Neural cell (in vitro differentiated cells): ENCODE data around the gene ACOT7. TPM values are rescaled to one million over a fixed set of nuclear protein-coding genes. Genes with fewer than 3 reads are reported as not detected.

Experiments used
- H2AFZ ChIP-seq: fragments of 200-600, 300-800 bp; sonication (generic), shearing (Covaris generic); 2 replicates; pipeline ENCODE4 v1.6.0; 2014; ENCODE audit warnings: low read depth, mild to moderate bottlenecking, antibody characterized with exemption, low read length, moderate library complexity
- H3F3A ChIP-seq: fragments of 200-600 bp; shearing (Covaris generic); 2 replicates; pipeline ENCODE4 v1.6.1; 2016; ENCODE audit warnings: mild to moderate bottlenecking, moderate library complexity, mixed read lengths, antibody characterized with exemption, low read length; ENCODE audit not compliant: insufficient read depth, poor library complexity, severe bottlenecking
- H3K27ac ChIP-seq: fragments of 200-600, 300-800 bp; sonication (generic), shearing (Covaris generic); 2 replicates; pipeline ENCODE4 v1.5.1; 2014; ENCODE audit warnings: mild to moderate bottlenecking, low read length, moderate library complexity
- H3K27me3 ChIP-seq: fragments of 300-800, 200-600 bp; sonication (generic), shearing (Covaris generic); 2 replicates; pipeline ENCODE4 v1.6.0; 2014; ENCODE audit warnings: mild to moderate bottlenecking, low read depth, low read length, moderate library complexity; ENCODE audit not compliant: insufficient read depth
- H3K36me3 ChIP-seq: fragments of 300-800, 200-600 bp; sonication (generic), shearing (Covaris generic); 2 replicates; pipeline ENCODE4 v1.5.1; 2014; ENCODE audit warnings: mild to moderate bottlenecking, antibody characterized with exemption, low read length, moderate library complexity; ENCODE audit not compliant: insufficient read depth
- H3K4me2 ChIP-seq: fragments of 300-800, 200-600 bp; sonication (generic), shearing (Covaris generic); 2 replicates; pipeline ENCODE4 v1.6.0; 2014; ENCODE audit warnings: mild to moderate bottlenecking, low read length
- H3K4me3 ChIP-seq: fragments of 300-800, 200-600 bp; sonication (generic), shearing (Covaris generic); 2 replicates; pipeline ENCODE4 v1.5.1; 2014; ENCODE audit warnings: mild to moderate bottlenecking, low read length, moderate library complexity
- H3K79me2 ChIP-seq: fragments of 200-600 bp; shearing (Covaris generic); replicated peaks from 2 replicates; pipeline ENCODE4 v1.6.0; 2014; ENCODE audit warnings: mild to moderate bottlenecking, low read length, moderate library complexity; ENCODE audit not compliant: insufficient read depth
- H3K9ac ChIP-seq: fragments of 300-800, 200-600 bp; sonication (generic), shearing (Covaris generic); 2 replicates; pipeline ENCODE4 v1.6.1; 2016; ENCODE audit warnings: mild to moderate bottlenecking, low read length, mixed read lengths
- H3K9me2 ChIP-seq: fragments of 200-600 bp; shearing (Covaris generic); 2 replicates; pipeline ENCODE4 v1.6.1; 2016; ENCODE audit warnings: mild to moderate bottlenecking, low read length, mixed read lengths; ENCODE audit not compliant: insufficient read depth
- H3K9me3 ChIP-seq: fragments of 200-600, 300-800 bp; sonication (generic), shearing (Covaris generic); 2 replicates; pipeline ENCODE4 v1.6.1; 2016; ENCODE audit warnings: mild to moderate bottlenecking, mixed run types, low read length, moderate library complexity, mixed read lengths
- H4K20me1 ChIP-seq: fragments of 200-600 bp; shearing (Covaris generic); 2 replicates; pipeline ENCODE4 v1.6.1; 2016; ENCODE audit warnings: mild to moderate bottlenecking, mixed run types; ENCODE audit not compliant: insufficient read depth
- CTCF ChIP-seq: fragments of 450-650 bp; IDR thresholded peaks from 2 replicates; pipeline ENCODE4 v1.5.1; 2014; ENCODE audit warnings: antibody characterized with exemption, mild to moderate bottlenecking, moderate library complexity; ENCODE audit not compliant: poor library complexity, severe bottlenecking
- EP300 ChIP-seq: fragments of 450-650 bp; conservative IDR thresholded peaks from 2 replicates; pipeline ENCODE4 v1.6.1; 2014; ENCODE audit warnings: antibody characterized with exemption, mild to moderate bottlenecking, moderate library complexity; ENCODE audit not compliant: poor library complexity, severe bottlenecking
- EZH2 ChIP-seq: fragments of 200-600, 300-800 bp; shearing (Covaris generic), sonication (generic); IDR thresholded peaks from 2 replicates; pipeline ENCODE4 v1.6.1; 2014; ENCODE audit warnings: antibody characterized with exemption, low read length, borderline replicate concordance, mild to moderate bottlenecking; ENCODE audit not compliant: insufficient read depth, poor library complexity, severe bottlenecking
- MXI1 ChIP-seq: fragments of 450-650 bp; conservative IDR thresholded peaks from 2 replicates; pipeline ENCODE4 v1.6.1; 2014; ENCODE audit warnings: antibody characterized with exemption, mild to moderate bottlenecking; ENCODE audit not compliant: poor library complexity, severe bottlenecking
- POLR2AphosphoS5 ChIP-seq: IDR thresholded peaks from 2 replicates; pipeline ENCODE4 v1.6.1; 2012
- RAD21 ChIP-seq: fragments of 450-650 bp; conservative IDR thresholded peaks from 2 replicates; pipeline ENCODE4 v1.6.1; 2014; ENCODE audit warnings: antibody characterized with exemption, mild to moderate bottlenecking, moderate library complexity
- REST ChIP-seq: IDR thresholded peaks from 2 replicates; pipeline ENCODE4 v1.6.1; 2012; ENCODE audit warnings: borderline replicate concordance
- SMC3 ChIP-seq: fragments of 450-650 bp; conservative IDR thresholded peaks from 2 replicates; pipeline ENCODE4 v1.6.1; 2014; ENCODE audit warnings: antibody characterized with exemption, mild to moderate bottlenecking, moderate library complexity; ENCODE audit not compliant: poor library complexity
- TAF1 ChIP-seq: IDR thresholded peaks from 2 replicates; pipeline ENCODE4 v1.6.1; 2012; ENCODE audit warnings: low read depth
- polyA plus RNA-seq: library from polyadenylated mRNA; depleted of rRNA; stranded (reverse); fragments of >200 nt; gene quantifications from 2 replicates; pipeline ENCODE4 v1.2.3, GENCODE V29; 2014

The ACOT7 gene
- polyA plus RNA-seq, 1 donor from 2014 or later: 101 TPM

- no peak overlapping the region for H2AFZ ChIP-seq
- H3K4me3 ChIP-seq: no peak overlapping the region
- no peak overlapping the region for H3K27ac ChIP-seq
- H3K9me3 ChIP-seq: no peaks in the 10 kb centered on the region
- TF ChIP-seq POLR2AphosphoS5 (no peak), CTCF (no peak), MXI1 (no peak), EZH2 (no peak), EP300 (no peak), TAF1 (no peak), REST (no peak), RAD21 (no peak)
- H4K20me1 ChIP-seq: peaks cover 6% of the 10 kb centered on the region
- H3K36me3 ChIP-seq: no peaks in the 10 kb centered on the region
- H3K27me3 ChIP-seq: no peaks in the 10 kb centered on the region
- no peak overlapping the region for H3K4me2 ChIP-seq
- no peaks in the 10 kb centered on the region for H3F3A ChIP-seq
- H3K9me2 ChIP-seq: no peaks in the 10 kb centered on the region
- H3K9ac ChIP-seq: no peak overlapping the region
- peaks cover 18% of the 10 kb centered on the region for H3K79me2 ChIP-seq
These were observed 36.2 kb downstream of the ACOT7 start for GRCh38 chr1:6357243-6357936.

- Histone ChIP-seq H3K9me3 (no peaks in the 10 kb centered on the region), H3F3A (no peaks in the 10 kb centered on the region), H4K20me1 (peaks cover 4% of the 10 kb centered on the region), H2AFZ (no peak overlapping the region), H3K79me2 (peaks cover 11% of the 10 kb centered on the region), H3K9ac (no peak overlapping the region), H3K27ac (no peak overlapping the region), H3K4me2 (no peak overlapping the region), H3K36me3 (no peaks in the 10 kb centered on the region), H3K9me2 (no peaks in the 10 kb centered on the region), H3K27me3 (no peaks in the 10 kb centered on the region), H3K4me3 (no peak overlapping the region)
- TF ChIP-seq MXI1: no peak
- no peak for TF ChIP-seq CTCF
- TF ChIP-seq RAD21: no peak
- no peak for TF ChIP-seq EZH2
- TF ChIP-seq REST: no peak
- TF ChIP-seq EP300: no peak
- no peak for TF ChIP-seq SMC3
- no peak for TF ChIP-seq POLR2AphosphoS5
- no peak for TF ChIP-seq TAF1
These were observed 37.9 kb downstream of the ACOT7 start for GRCh38 chr1:6355621-6356020.
